Hematopoietic multipotent progenitor cell treated with erythropoietin and hydrocortisone succinate and interleukin-3 and kit ligand, for 4 days (in vitro differentiated cells): ENCODE measurements around the gene SMYD3.
"Not testable (repeated sequence)": the region's sequence is repeated elsewhere in the genome, so short reads cannot be mapped to it uniquely, and the experiment has no call there.

Source experiments
- DNase-seq: peaks from one replicate; pipeline ENCODE4 v3.0.0-alpha.2; 2015

Gene SMYD3

DNA sequence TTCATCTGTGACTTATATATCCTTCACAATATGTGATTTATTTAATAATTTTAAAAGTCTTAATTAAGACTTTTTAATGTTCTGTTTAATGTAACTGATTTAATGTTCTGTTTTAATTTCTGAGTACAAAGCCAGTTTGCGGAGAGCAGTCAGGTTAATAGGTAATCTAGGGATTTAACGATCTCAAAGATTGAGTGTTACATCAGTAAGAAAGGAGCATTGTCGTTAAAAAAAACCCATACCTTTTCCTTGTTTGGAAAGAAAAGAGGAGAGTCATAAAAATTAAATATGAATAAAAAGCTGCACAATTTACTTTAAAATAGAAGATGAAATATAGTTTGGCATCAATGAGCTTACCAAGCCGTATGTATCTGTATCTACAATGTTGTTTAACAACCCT is 730.9 kb downstream of the SMYD3 start:
- no peak for DNase-seq

DNA sequence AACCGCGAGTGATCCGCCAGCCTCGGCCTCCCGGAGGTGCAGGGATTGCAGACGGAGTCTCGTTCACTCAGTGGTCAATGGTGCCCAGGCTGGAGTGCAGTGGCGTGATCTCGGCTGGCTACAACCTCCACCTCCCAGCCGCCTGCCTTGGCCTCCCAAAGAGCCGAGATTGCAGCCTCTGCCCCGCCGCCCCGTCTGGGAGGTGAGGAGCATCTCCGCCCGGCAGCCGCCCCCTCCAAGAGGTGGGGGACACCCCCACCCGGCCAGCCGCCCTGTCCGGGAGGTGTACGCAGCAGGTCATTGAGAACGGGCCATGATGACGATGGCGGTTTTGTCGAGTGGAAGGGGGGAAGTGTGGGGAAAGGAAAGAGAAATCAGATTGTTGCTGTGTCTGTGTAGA is 732.1 kb downstream of the SMYD3 start:
- DNase-seq = not testable (repeated sequence)

DNA sequence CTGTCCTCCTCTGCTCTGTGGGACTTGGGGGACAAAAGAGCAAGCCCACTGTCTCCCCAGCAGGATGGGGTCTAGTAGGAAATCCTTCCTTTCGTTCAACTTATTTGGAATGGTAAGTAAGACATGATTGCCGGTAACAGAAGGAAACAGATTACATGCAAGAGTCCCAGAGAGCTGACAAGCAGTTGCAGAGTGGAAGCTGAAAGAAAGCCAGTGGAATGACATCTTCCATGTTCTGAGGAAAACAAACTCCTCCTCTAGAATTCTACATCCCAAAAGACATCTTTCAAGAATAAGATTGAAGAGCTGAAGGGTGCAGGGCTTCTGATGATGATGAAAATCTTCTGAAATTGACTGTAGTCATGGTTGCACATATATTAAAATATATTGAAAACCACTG is 732.9 kb downstream of the SMYD3 start:
- DNase-seq = no peak

DNA sequence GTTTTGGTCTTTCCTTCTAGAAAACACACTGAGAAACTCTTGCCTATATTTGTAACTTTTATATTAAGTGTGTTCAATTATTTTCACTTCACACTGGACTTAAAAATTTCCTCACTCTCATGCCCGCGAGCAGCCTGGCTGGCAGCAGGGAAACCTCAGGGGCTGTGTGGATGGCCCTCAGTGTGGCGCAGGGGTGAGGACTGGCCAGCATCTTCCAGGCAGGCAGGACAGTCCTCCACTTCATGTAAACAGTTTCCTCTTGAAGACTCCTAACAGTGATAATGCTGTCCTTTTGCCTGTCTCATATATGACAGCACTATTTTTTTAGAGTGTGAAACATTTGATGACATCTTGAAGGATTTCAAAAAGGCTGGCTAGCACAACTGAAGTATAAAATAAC is 733.7 kb downstream of the SMYD3 start:
- no peak for DNase-seq

DNA sequence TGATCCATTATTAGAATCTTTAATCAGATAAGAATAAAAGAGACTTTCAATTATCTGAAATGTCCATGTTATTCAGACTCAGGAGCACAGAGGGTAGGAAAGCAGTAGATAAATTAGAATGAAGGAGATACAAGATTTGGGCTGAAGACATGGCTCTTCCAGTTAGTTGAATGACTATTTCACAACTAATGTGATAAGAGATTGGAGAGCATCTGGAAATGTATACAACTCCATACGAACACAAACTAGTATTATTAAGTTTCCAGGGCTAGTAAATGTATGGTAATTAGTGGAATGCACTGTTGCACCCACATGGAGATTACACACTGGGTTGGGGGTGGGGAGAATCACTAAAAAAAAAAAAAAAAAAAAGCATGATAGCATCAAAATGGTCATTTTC is 734.3 kb downstream of the SMYD3 start:
- DNase-seq = no peak

DNA sequence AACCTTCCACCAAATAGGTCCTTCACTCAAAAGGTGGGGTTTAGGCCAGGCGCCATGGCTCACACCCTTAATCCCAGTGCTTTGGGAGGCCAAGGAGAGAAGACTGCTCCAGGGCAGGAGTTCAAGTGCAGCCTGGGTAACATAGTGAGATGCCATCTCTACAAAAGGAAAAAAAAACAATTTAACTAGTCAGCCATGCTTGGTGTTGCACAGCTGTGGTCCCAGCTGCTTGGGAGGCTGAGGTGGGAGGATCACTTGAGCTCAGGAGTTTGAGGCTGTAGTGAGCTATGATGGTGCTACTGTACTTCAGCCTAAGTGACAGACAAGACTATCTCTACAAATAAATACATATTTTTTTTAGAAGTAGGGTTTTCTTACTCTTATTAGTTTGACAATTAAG is 734.8 kb downstream of the SMYD3 start:
- DNase-seq = no peak

DNA sequence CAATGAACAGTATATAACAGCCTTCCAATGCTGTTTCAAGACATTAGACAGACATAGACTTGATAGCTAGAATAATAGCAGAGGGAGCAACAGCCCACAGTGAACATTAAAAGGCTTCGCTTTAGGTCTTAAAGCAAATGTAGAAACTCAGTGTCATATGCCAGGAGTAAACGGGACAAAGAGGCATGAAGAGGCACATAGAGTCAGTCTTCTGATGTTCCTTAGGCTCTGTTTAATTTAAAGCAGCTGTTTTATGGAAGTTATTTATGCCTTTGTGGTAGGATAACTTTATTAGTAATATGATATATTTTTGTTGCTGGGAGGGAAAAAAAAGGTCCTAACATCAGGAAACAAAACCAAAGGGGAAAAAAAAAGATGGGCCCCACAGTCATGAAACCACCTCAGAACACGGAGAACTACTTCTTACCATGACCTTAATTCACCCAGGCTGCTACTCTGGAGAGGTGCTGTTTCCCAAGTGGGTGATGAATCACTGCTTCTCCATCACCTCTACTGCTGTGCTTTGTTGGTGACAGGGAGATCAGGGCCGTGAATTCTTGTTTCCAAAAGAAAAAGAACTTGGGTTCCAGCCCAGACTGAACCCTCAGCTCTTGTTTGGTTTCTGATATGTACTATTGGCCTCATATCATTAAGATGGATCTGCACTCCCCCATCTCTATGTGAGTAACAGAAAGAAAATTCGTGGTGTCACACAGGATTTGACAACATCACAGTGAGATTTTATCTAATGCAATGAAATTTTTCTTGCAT is 735.4 kb downstream of the SMYD3 start:
- DNase-seq = peak; percentile 20

DNA sequence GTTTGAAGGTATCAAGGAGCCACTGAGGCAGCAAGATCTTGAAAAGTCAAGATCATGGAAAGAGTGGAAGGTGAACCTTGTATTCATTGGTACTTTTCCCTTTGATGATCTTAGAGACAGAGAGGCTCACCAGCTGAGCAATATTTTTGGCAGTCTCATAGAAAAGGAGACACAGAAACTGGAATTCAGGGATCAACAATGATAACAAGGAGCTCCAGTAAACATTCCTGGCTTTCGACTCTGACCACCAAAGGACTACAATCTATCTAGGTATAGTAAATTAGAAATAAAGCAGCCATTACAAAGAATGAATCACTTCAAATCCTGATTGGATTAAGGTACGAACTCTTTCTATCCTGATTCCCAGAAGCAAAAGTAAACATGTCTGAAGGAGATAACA is 736.9 kb downstream of the SMYD3 start:
- DNase-seq = no peak

DNA sequence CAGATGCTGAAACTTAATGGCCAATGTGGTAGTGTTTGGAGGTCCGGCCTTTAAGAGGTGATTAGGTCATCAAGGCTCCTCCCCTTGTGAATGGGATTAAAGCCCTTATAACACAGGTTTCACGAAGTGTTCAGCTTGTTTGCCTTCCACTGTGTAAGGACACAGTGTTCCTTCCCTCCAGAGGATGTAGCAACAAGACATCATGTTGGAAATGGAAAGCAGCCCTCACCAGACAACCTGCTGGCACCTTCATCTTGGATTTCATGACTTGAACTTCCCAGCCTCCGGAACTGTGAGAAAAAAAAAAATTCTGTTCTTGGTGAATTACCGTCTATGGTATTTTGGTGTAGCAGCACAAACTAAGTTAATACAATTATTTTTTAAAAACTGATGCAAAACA is 738.5 kb downstream of the SMYD3 start:
- no peak for DNase-seq

DNA sequence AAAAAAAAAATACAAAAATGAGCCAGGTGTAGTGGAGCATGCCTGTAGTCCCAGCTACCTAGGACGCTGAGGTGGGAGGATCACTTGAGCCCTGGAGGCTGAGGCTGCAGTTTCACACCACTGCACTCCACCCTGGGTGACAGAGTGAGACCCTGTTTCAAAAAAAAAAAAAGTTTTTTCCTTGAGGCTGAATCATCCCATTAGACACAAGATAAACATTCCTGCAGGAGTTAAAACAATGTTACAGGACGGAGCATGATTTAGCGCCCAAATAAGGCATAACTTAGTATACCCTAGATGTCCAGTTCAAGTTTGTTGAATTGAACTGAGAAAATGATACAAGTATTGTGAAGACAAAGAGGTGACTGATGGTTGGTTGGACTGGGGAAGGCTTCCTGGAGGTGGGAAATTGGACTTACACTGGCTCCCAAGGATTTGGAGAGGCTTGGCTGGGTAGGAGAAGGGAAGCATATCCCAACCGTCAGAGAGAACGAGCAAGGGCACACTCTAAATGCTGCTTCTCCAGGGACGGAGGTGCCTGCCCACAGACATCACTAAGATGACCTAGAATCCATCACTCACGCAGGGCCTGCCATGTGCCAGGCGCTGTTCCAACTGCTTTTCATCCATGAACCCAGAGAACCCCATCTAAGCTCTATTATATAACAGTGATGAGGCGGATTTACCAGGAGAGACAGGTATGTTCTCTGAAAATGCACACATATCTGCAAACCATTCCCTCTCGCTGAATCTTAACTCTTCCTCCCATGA is 741.7 kb downstream of the SMYD3 start:
- DNase-seq = no peak

DNA sequence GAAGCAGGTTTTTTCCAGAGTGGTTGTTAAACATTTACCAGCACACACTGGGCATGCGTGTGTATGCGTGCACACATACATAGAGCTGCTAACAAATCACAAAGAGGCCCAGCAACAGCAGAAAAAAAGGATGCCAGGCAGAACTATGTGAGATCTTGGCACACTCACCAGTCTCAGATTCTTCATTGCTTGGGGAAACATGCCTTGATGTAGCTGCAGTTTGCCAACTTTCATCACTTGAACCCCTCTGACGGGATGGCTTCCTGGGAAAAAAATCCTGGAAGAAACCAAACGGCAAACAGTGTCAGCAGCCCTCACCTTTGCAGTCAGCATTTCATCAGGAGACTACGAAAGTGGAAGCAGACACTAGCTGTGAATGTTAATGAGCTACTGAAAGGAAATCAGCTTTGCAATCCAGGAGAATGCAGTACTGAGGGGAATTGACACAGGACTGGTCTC is 743.2 kb downstream of the SMYD3 start:
- DNase-seq = no peak

DNA sequence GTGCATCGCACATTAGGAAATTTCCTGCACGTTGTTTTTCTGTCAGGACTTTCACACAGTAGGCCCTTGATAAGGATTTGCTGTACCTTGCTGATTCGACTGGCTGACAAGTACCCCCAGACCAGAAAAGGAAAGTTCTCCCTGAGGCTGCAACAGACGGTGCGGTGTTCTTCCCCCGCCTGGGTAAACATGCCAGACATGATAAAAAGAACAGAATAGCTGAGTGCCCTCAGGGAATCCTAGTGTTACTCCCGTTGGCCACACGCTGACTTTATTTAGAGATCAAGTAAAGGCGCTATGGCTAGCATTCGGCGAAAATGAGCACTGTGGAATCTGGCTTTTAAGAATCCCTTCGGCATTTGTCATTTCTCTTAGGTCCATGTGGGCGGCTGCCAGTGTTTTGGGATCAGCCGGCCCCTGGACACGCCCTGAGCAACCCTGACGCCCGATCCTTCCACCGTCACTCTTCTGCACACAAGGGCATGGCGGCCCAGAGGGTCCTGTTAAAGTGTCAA is 744.6 kb downstream of the SMYD3 start:
- DNase-seq = no peak

DNA sequence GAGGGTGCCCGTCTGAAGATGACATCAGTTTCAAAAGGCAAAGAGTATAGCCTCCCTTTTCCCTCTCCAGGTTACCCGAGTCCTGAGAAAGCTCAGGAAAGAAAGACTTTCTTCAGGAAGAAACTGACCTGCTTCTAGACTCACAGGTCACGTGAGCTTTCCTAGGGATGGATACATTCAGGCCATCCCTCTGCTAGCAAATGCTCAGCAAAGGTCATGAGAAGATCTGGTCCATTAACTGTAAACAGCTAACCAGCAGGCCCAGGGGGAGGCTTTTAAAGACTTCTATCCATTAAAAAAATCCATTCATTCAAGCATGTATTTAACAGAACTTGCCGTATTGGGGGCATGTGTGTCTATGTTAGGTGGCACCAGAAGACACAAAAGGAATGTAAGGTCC is 746.8 kb downstream of the SMYD3 start:
- no peak for DNase-seq

DNA sequence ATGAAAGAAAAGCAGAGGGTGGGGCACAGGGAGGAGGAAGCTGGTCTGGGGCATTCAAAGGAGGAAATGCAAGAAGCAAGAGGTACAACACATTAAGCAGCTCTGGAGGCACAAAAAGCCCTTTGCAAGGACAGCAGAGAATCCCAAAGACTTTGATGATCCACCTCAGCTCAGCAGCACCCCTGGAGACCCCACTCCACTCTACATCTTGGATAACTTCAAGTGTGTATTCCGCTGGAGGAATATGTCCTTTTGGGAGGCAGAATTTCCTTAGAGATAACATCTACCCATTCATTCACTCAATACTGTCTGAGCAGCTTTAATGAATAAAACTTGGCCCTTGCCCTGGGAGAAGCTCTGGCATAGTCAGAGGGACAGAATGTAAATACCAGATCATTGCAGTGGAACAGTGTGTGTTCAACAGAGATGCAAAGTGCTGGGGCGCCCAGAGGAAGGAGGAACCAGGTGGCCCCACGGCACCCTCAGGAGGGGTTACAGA is 752.6 kb downstream of the SMYD3 start:
- no peak for DNase-seq

DNA sequence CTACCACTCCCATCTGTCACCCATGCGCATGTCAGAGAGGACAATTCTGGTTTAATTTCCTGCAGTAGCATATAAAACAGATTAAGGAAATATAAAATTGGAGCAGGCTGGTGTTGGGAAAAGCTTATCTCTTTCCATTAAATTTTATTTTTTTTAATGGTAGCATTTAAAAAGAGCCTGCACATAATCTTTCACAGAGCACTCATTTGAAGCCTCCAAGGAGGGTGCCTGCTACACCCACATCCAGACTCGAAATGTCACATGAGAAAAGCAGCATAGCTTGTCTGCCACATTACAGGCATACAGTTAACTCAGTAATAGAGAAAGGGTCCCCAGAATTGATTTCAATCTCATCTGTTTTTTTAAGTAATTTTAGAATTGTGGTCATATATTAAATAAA is 753.3 kb downstream of the SMYD3 start:
- no peak for DNase-seq

DNA sequence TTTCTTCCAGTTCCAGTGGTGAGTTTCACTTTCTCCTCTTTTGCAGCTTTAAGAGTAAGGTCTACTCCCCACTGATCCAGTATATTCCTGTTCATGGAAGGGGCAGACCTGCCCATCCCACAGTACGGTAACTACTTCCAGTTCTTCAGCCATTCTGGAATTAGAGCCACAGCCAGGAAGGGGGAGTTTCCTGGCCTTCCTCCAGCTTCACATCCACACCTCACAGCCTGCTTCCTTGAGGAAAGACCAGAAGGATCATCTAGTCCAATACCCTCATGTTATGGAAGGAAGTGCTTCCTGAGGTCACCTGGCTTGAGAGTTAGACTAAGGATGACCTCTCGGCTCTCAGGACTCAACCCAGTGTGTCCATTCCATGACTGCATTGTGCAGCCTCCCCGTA is 754.5 kb downstream of the SMYD3 start:
- DNase-seq = no peak

DNA sequence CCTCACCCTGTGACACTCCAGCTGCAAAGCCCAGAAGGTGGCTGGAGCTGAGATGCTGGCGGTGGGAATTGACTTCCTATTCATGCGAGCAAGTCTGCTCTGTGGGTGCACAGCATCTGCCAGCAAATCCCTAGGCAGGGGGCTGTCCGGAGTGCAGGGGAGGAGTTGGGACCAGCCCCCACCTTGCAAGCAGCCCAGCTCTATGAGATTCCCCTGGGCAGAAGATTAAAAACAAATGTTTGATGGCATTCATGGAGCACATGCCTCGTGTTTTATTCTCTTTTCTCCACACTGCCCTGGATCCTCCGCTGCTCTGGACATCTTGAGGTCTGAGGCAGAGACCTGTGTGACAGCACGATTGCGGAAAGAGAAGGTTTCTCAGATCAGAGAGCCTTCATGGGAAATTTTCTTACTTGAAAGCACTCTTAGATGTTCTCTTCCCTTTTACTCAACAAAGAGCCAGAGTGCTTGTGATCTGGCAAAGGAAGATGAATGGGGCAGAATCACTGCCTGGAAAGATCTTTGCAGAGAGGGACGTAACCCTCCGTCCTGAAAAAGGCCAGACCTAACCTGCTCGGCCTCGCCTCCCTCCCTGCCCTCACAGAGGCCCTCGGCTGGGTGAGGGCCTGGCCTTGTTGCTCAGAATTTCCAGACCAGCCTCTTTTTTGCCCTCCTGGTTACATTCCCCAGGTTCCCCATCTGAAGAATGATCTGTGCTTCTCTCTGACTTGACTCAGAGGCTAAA is 755.2 kb downstream of the SMYD3 start:
- no peak for DNase-seq

DNA sequence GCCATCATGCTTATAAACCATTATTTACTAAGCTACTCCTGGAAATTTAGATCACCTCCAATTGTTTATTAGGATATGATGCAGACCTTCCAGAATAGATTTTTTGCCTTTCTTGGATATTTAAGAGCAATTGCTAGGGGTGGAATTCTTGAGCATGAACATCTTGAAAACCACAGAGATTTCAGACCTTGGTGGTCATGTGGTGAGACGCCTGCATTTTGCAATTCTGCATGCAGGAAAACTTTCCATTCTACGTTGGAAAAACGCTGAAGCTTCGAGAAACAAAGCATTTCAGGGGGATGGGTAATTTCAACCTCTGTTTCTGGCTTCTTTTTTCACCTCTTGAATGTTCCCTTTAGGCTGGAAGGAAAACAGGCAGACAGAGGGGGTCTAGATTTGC is 756.0 kb downstream of the SMYD3 start:
- no peak for DNase-seq

DNA sequence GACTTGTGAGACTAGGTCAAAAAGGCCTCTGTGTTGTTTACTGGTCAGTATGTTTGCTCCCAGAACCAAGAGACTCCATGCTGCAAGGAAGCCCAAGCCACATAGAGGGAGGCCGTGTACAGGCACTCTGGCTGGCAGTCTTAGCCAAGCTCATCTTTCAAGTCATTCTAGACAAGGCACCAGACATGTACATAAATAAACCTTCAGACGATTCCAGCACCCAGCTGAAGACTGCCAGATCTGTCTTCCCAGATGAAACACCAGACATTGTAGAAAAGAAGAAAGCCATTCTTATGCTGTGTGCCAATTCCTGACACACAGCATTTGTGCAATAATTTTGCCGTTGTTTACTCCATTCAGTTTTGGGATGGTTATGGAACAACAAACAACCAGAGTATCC is 756.8 kb downstream of the SMYD3 start:
- DNase-seq = no peak

DNA sequence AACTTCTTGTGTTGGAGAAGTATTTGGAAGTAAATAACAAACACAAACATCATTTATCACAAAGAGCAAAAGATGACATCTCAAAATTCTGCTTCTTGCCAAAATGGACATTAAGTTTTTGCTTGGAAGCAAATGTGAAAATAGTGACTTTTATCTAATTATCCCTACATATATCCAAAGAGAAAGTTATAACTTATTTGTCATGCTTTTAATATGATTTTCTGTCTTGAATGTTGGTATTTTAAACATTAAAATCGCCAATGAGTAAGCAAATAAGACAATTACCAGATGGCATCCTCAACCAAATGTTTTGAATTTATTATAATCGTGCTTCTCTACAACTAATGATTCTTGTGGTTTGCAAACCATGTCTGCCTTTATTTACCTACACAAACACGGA is 758.0 kb downstream of the SMYD3 start:
- no peak for DNase-seq

DNA sequence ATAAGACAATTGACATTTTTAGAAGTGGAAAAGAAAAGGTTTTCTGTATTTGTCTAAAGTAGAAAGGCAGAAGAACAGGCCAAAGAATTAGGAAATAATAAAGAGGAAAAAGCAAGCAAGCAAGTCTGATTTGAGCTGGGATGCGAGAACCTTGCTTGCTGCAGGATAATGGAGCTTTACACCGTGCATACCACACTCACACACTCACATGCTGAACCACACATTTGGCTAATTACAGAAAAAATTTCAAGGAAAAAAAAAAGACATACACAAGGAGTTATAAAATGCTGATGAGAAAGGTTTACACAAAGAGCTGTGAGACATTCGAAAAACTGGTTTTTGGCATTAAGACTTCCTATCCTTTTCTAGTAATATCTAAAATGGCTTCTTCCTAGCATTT is 758.4 kb downstream of the SMYD3 start:
- no peak for DNase-seq

DNA sequence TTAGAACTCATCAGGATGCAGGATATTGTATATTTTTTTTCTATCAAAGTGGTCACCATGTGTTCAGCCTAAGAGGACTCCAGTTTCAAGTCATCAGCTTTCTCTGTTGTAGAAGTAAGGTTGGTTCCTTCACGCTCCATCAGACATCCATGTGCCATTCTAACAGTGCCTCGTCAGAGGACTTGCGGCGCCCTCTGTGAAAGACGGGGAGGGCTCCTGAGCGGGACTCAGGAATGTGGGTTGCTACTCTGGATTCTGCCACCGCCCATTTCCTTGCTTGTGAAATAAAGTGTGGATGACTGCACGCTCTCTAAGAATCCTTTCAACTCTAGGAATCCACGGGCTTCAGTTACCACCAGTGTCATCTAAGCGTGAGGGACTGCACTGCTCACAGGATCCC is 758.8 kb downstream of the SMYD3 start:
- no peak for DNase-seq

DNA sequence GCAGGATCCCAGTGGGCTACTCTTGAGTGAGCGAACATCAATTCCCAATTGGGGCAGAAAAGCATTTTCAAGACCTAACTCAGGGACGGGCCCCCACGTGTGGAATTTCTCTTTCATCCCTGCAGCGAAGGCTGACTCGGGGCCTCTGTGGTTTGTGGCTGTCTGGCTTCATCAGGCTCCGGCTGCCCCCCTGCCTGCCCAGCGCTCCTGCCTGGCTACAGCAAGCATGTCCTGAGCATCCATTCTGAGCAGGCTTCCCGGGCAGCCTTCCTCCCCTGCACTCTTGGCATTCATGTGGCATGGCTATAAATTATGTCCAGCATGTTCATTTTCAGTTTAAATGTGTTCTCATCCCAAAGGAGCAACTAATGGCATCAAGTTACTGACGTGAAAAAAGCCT is 764.2 kb downstream of the SMYD3 start:
- DNase-seq = no peak
